HEK293T (cell line): Measurements from ENCODE around the gene TBCE.

ENCODE experiments used
- BHLHE40 ChIP-seq: fragments of 450-650 bp; IDR thresholded peaks from 2 replicates; pipeline ENCODE4 v1.6.1; 2016; ENCODE audit warnings: mild to moderate bottlenecking, moderate library complexity, borderline replicate concordance
- FOXK2 ChIP-seq: fragments of 450-650 bp; IDR thresholded peaks from 2 replicates; pipeline ENCODE4 v1.6.1; 2016; ENCODE audit warnings: mild to moderate bottlenecking
- FOXM1 ChIP-seq: fragments of 450-650 bp; IDR thresholded peaks from 2 replicates; pipeline ENCODE4 v1.6.1; 2017; ENCODE audit warnings: mild to moderate bottlenecking, borderline replicate concordance
- L3MBTL2 ChIP-seq: fragments of 450-650 bp; conservative IDR thresholded peaks from 2 replicates; pipeline ENCODE4 v1.6.1; 2016; ENCODE audit warnings: mild to moderate bottlenecking
- SP1 ChIP-seq: fragments of 450-650 bp; IDR thresholded peaks from 2 replicates; pipeline ENCODE4 v1.6.1; 2017
- SUZ12 ChIP-seq: fragments of 450-650 bp; IDR thresholded peaks from 2 replicates; pipeline ENCODE4 v1.6.1; 2016; ENCODE audit warnings: mild to moderate bottlenecking

DNA sequence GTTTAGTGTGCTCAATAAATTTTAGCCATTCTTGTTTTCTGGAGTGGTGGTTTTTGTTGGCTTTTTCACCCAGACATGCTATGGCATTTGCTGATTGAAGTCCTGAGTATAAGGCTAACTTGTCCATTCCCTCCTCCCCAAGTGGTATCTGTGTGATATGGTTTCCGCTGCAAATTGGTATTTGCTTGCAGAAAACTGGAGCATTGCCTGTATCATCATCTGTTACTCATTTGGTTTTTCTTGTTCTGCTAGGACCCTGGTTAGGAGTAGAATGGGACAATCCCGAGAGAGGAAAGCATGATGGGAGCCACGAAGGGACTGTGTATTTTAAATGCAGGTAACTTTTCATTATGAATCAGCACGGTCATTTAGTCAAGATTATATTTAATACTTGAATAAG lies 34.0 kb downstream of the TBCE start:
- no peak for TF ChIP-seq FOXM1
- TF ChIP-seq SUZ12: no peak
- TF ChIP-seq FOXK2: no peak
- no peak for TF ChIP-seq BHLHE40
- no peak for TF ChIP-seq L3MBTL2
- no peak for TF ChIP-seq SP1
